Kasumi-1 (cell line): ENCODE results near the gene TBR1.

Source experiments
- DNase-seq, 2 experiments: peaks; one replicate each; lab custom pipeline; 2025; lab: John Stamatoyannopoulos, UW

Gene TBR1

DNA sequence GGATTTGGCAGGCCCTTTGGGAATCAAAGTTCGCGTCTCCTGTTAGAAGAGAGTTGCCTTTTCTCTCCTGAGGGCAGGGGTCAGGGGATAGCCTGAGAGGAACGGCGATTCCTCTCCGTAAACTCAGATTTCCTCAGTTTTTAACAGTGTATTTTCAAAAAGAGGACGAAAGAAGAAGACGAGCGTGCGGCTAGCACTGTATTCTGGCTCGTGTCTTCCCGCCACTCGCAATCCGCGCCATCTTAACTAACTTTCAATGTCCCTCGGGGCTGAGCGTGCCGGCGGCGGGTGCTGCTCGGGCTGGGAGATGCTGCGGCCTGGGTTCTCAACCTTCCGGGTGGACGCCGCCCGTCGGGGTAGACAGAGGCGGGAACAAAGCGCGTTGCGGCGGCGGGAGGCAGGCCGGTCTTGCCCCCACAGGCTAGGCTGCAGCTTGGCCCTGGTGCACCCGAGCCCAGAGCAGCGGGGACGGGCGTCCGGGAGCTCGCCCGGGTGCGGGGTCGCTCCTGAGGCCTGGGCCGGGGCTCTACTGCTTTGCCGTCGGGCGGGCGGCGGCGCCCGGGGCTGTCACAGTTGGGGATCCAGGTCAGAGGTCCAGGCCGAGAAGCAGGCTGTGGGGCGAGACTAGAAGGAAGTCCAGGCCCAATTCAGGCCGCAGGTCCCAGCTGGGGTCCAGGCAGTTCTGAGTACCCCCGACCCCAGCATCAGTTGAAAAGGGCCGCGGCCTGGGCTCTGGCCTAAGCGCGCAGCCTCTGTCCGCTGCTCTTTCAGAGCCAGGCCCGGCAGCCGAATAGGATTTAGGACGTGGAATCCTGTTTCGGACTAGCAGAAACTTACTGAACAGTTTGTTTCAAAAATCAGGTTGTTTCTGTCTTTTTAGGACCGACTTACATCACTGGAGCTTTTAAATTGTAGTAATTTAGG, 11.8 kb downstream of the TBR1 start:
- no peak for DNase-seq

DNA sequence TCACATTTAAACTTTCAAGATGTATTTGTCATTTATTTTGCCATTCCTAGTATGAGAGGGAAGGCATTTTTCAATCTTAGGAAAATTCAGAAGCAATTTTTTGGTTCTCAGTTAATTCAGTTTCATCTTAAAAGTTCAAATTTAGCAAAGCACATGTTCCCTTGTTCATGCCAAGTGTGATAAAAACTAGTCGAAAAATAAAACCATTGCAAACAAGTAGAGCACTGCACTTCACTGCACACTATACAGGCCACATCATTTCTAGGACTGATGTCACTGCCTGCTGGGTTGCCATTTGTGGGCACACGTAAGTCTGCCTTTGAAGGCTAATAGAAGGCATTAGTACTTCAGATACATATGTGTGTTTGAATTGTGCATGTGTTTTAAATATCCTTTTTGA, 14.3 kb downstream of the TBR1 start:
- no peak for DNase-seq

DNA sequence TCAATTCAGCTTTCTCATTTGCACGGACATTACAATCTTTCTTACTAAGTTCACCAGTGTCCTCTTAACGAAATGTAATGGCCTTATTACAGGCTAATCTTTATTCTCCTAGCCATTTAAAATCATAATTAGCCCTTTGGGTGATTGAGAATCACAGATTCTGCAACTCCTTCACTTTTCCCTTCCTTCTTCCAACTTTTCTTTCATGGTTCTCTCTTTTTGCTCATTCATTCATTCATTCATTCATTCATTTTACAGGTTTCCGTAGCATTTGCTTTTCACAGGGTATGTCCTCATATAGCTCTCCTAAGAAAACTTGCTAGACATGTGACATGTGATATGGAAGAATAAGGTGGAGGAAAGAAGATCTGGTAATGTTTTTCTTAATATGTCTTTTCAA, 16.0 kb downstream of the TBR1 start:
- no peak for DNase-seq

DNA sequence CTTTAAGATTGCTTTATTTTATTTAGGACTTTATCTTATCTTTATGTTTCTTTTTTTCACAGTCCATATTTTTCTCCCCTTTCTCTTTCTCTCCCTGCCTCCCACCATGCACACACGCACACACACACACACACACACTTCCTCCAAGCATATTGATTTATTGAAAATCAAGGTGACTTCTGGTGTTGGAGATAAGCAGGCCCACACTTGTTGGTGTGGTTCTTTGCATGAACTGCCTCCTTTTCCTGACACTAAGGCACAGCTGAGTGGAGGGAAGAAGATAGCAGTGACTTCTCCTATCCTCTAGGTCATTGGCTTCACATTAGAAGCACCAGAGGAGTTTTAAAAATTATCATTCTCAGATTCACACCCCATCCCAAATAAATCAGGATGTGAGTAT, 18.0 kb downstream of the TBR1 start:
- DNase-seq = no peak

DNA sequence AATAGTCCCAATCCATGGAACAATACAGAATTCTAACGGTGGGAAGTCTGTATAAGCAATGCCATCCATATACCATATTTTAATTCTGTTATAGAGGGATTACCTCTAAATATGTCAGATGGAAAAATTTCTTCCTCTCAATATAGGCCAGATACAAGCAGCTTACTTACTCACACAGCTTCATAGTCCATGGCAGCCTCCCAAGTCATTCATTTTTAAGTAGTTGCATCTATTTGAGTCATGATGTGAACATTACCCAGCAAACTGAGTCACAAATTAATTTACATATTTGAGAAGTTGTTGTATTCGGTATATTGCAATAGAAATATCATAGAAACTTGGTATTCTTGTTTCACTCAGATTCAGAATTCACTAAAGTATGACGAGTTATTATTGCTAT, 20.3 kb downstream of the TBR1 start:
- no peak for DNase-seq

DNA sequence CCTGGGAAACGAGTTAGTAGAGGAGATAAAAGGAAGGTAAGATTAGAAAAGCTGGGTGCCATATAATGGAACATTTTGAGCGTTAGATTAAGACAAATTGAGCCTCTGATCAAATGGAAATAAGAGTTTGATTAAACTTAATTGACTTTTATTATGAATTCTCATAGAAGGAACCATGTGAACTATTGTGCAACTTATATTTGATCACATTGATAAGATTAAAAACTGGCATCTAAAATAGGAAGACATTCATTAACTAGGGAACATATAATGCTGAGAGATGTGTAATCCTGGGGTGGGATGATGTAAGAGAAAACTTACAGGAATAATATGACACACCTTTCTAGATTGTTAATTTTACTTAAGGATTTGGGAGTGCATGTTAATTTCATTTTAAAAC, 22.5 kb downstream of the TBR1 start:
- no peak for DNase-seq

DNA sequence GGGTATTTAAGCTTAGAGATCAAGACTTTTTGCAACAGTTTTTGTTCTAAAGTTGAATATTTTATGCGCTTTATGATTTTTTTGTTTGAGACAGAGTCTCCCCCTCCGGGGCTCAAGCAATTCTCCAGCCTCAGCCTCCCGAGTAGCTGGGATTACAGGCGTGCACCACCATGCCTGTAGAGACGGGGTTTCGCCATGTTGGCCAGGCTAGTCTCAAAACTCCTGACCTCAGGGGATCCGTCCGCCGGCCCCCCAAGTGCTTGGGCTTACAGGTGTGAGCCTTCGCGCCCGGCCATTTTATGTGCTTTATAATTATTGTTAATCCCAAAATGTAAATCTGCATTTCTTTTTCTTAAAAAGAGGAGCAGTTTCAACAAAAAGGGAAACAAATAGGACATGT, 29.0 kb downstream of the TBR1 start:
- DNase-seq = no peak

DNA sequence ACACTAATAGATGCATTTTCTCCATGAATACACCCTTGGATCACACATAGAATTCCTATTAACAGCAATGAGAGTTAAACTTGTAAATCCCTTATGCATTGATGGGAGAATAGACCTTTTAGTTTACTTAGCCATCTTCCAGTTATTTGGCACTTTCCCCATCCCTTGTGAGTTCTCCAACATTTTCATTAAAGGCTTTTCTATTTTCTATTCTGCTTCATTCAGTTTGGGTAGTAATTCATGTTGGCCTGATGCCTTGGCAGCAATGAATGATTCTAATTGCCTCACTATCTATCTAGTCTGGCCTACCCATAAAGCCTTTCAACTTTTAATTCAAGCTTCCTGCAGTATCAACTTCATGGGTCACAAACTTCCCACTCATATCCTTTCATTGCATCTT, 32.3 kb downstream of the TBR1 start:
- DNase-seq = no peak

DNA sequence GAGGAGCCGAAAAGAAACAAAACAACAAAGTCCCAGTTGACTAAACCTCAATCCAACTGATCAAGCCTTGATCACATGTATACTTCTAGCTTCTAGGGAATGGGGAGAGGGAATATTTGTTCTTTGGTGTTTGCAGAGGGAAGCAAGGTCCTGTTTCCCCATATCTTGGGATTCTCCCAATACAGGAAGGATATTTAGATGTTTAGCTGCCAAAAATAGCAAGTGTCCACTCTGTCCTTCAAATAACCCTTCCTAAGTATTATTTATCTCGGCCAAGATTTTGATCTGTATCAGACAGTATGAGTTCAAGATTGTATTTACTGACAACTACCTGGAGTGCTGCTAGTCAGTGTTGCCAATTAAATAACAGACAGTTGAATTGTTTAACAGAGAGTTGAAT, 55.5 kb downstream of the TBR1 start:
- no peak for DNase-seq

DNA sequence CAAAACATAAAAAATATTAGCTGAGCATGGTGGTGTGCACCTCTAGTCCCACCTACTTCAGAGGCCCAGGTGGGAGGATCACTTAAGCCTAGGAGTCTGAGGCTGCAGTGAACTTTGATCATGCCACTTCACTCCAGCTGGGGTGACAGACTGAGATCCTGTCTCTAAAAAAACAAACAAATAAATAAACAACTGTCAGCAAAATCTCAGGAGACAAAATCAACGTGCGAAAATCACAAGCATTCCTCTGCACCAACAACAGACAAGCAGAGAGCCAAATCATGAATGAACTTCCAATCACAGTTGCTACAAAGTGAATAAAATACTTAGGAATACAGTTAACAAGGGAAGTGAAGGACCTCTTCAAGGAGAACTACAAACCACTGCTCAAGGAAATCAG, 58.8 kb downstream of the TBR1 start:
- DNase-seq = no peak
